ENCODE results near the gene INF2.

Gene INF2

DNA sequence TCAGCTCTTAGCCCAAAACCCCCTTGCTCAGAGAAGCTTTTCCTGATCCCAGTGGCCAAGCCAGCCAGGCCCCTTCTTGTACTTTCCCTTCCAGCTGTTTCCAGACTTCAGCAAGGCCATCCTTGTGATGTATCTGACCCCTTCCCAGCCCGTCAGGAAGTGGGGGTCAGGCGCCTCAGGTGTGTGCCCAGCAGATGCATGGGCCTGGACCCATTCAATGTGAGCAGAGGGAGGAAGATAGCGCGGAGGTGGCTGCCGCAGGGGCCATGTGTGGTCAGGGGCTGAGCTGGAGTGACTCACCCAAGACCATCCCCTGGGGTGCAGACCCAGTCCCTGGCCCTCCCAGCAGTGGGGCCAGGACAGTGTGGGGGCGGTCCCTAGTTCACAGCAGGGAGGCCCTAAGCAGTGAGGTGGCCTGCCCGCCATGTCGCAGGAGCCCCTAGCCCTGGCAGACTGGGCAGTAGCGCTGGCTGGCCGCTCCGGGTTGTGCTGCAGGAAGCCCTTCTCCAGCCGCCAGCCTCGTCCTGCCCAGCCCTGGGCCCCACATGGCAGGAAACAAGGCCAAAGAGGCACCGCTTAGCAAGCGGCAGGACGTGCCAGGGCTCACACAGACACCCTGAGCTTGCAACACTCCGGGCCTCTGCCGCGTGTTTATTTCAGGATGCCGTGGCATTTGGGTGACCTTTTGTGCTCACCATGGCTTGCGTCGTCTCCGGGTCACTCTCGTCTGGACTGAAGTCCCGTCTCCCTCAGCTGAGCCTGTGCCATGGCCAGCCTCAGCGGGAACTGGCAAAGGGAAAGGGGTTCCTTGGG lies 46.6 kb downstream of the INF2 start:
- H3K36me3 Mint-ChIP-seq: no peaks in the 10 kb centered on the region
- peaks cover 2 to 11% of the 10 kb centered on the region in 2 donors for H3K4me1 Mint-ChIP-seq
- ATAC-seq (replicated peaks) (no peak), DNase-seq (no peak)
- H3K27ac Mint-ChIP-seq: peak overlapping the region; percentile 42
- no peak overlapping the region for H3K4me3 Mint-ChIP-seq
- peaks cover 7 to 23% of the 10 kb centered on the region in 2 donors for H3K27me3 Mint-ChIP-seq
- H3K9me3 Mint-ChIP-seq: no peaks in the 10 kb centered on the region

DNA sequence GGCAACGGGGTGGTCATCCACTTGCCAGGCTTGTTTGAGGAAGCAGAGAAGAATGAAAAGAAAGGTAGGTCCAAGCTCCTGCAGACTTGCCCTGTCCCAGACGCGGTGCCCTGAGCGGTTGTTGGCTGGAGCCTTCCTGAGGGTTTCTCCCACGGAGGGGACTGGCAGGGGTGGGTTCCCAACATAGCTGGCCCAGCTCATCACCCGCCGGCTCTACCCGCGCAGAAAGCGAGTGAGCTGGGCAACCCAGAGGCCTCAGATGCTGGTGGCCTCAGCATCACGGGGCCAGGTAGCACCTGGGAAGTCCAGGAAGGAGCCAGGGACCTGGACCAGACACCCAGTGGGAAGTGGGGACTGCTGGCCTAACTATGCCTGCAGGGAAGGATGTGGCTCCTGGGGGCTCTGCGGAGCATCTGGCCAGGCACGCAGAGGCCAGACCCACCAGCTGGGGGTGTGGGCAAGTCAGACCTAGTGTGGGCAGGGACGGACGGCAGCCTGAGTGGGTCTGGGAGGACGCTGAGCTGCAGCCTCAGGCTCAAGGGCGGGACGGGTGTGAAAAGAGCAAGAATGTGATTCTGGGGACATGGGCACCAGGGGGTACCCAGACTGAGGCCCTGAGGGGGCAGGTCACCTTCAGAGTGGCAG lies 49.1 kb downstream of the INF2 start:
- Mint-ChIP-seq H3K4me3 (no peak overlapping the region), H3K9me3 (no peaks in the 10 kb centered on the region), H3K27me3 (peaks cover 7 to 23% of the 10 kb centered on the region in 2 donors), H3K27ac (no peak overlapping the region), H3K36me3 (no peaks in the 10 kb centered on the region), H3K4me1 (peaks cover 6 to 11% of the 10 kb centered on the region in 2 donors)
- DNase-seq (no peak), ATAC-seq (replicated peaks) (no peak)

DNA sequence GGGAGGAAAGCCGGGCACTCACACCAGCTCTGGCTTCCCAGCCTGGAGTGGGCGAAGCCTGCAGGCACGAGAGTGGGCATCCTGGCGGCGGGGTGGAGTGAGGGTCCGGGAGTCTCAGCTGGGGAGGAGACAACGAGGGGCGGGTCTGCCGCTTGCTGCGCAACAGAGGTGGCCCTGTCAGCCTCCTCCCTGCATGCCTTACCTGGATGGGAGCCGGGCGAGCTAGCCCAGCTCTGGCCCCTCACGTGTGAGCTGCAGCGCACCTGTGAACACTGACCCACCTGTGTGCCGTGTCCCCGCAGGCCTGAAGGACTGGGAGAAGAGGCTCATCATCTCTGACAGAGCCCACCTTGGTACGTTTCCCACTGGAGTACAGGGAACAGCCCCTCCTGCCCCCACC lies 49.6 kb downstream of the INF2 start:
- ATAC-seq (replicated peaks): no peak
- Mint-ChIP-seq H3K36me3 (no peaks in the 10 kb centered on the region), H3K4me1 (peaks cover 6 to 11% of the 10 kb centered on the region in 2 donors), H3K4me3 (no peak overlapping the region), H3K9me3 (no peaks in the 10 kb centered on the region), H3K27me3 (peaks cover 7 to 23% of the 10 kb centered on the region in 2 donors), H3K27ac (no peak overlapping the region)
- DNase-seq: no peak

DNA sequence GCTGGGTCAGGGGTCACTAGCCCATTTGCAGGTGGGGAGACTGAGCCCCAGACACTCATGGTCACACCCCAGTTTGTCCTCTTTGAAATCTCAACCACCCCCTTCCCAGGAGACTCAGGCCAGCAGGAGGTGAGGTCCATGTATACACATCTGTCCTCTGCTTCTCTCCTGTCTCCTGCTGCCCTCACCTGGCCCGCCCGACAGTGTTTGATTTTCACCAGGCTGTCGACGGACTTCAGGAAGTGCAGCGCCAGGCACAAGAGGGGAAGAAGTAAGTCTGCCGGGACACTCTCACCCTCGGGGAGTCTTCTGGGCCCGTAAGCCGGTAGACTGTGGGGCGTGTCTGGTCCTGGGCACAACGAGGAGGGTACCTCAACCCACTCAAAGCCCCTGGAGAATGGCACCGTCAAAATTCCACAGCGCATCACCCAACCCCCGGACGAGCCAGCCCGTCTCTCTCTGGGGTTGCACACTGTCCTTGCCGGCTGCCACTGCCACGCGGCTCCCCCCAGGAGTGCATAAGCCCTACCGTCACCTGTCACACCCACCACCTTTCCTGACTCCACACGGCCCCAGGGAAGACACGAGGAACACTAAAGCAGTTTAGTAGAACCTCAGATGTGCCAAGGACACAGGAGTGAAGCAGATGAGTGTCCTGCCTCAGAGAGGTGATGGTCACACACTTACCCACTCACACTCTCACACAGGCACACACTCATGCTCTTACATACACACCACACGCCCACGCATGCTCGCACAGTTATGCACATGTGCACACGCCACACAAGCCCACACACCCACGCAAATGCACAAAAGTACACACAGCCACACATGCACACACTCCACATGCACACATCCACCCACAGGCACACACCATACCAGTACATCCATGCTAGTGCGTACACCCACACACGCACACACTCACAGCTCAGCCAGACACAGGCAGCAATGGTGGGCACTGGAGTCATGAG lies 50.4 kb downstream of the INF2 start:
- Mint-ChIP-seq H3K27me3 (peaks cover 7 to 23% of the 10 kb centered on the region in 2 donors), H3K27ac (no peak overlapping the region), H3K4me1 (peaks cover 6 to 11% of the 10 kb centered on the region in 2 donors), H3K4me3 (no peak overlapping the region), H3K9me3 (no peaks in the 10 kb centered on the region), H3K36me3 (no peaks in the 10 kb centered on the region)
- ATAC-seq (replicated peaks) (no peak), DNase-seq (no peak)

DNA sequence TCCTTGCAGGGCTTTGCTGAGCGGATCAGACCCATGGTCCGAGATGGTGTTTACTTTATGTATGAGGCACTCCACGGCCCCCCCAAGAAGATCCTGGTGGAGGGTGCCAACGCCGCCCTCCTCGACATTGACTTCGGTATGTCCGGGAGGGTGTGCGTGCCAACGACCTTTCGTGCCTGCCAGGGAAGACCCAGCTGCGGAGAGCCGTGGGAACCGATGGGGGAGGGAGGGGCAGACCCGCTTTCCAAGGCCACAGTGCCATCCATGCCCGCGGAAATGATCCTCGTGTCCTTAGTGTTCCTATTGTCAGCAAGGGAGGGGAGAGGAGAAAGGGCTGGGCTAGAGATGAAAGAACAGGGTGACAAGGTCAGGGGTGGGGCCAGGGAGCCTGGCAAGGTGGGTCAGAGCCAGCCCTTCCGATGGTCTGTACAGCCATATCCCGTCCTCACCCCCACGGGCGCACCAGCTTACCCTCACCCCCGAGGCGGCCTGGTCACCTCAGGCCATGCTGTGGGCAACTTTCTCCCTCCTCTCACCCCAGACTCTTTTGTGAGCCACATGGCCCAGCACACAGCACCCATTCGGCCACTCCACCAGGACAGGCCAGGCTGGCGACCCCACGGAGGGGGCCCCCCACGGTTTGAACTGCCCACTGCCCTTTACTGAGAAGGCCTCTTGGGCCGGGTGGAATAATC lies 51.8 kb downstream of the INF2 start:
- ATAC-seq (replicated peaks) (no peak), DNase-seq (no peak)
- Mint-ChIP-seq H3K36me3 (no peaks in the 10 kb centered on the region), H3K27ac (no peak overlapping the region), H3K4me1 (peaks cover 9 to 10% of the 10 kb centered on the region in 2 donors), H3K27me3 (peaks cover 7 to 18% of the 10 kb centered on the region in 2 donors), H3K9me3 (no peaks in the 10 kb centered on the region), H3K4me3 (no peak overlapping the region)

DNA sequence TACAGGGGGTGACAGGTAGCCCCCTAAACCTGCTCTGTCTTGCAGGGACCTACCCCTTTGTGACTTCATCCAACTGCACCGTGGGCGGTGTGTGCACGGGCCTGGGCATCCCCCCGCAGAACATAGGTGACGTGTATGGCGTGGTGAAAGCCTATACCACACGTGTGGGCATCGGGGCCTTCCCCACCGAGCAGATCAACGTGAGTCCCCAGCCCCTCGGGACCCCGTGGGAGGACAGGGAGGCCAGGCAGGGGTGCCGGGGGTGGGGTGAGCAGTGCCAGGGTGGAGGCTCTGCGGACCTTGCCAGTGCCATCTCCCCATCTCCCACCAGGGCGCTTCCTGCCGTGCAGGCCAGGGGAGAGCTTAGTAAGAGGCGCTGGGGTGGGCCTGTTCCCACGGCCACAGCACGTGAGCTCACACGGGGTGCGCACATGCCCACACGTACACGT lies 52.4 kb downstream of the INF2 start:
- Mint-ChIP-seq H3K27ac (peak overlapping the region; percentile 59), H3K27me3 (peaks cover 7 to 18% of the 10 kb centered on the region in 2 donors), H3K4me3 (no peak overlapping the region), H3K36me3 (no peaks in the 10 kb centered on the region), H3K4me1 (peaks cover 7 to 9% of the 10 kb centered on the region in 2 donors), H3K9me3 (no peaks in the 10 kb centered on the region)
- ATAC-seq (replicated peaks): peak; percentile 54 to 73
- no peak for DNase-seq

DNA sequence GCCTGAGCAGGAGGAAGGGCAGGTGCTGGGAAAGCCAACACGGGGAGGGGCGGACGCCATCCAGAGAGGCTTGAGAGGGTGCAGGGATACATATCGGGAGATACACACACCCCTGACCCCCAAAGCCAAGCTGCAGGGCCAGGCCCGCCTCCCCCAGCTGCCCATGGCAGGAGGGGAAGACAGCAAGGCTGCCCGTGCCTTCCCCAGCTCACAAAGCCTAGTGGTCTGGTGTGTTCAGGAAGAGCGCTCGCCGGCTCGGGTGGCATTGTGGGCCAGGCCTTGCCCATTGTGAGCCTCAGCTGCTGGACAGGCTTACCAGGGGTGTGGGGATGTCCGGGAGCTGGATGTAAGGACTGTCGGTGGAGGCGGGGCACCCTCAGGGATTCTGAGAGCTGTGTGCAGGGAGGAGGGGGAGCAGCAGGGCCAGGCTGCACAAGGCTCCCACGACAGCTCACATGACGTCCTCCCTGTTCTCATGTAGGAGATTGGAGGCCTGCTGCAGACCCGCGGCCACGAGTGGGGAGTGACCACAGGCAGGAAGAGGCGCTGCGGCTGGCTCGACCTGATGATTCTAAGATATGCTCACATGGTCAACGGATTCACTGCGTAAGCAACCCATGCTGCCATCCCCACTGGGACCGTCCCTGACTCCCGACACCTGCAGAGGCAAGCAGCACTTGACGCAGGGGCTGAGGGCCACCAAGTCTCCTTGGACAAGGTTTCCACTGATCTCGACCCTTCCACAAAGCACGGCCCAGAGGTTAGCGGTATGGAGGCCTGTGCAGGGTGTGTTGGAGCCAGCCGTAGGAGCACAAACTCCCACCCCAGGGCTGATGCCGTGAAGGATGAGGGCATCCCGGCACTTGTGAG lies 53.4 kb downstream of the INF2 start:
- ATAC-seq (replicated peaks): no peak
- no peaks in the 10 kb centered on the region for H3K36me3 Mint-ChIP-seq
- no peak for DNase-seq
- no peak overlapping the region for H3K4me3 Mint-ChIP-seq
- no peaks in the 10 kb centered on the region for H3K9me3 Mint-ChIP-seq
- H3K4me1 Mint-ChIP-seq: peaks cover 7 to 9% of the 10 kb centered on the region in 2 donors
- H3K27ac Mint-ChIP-seq: peak overlapping the region; percentile 14
- H3K27me3 Mint-ChIP-seq: peaks cover 4 to 12% of the 10 kb centered on the region in 2 donors

DNA sequence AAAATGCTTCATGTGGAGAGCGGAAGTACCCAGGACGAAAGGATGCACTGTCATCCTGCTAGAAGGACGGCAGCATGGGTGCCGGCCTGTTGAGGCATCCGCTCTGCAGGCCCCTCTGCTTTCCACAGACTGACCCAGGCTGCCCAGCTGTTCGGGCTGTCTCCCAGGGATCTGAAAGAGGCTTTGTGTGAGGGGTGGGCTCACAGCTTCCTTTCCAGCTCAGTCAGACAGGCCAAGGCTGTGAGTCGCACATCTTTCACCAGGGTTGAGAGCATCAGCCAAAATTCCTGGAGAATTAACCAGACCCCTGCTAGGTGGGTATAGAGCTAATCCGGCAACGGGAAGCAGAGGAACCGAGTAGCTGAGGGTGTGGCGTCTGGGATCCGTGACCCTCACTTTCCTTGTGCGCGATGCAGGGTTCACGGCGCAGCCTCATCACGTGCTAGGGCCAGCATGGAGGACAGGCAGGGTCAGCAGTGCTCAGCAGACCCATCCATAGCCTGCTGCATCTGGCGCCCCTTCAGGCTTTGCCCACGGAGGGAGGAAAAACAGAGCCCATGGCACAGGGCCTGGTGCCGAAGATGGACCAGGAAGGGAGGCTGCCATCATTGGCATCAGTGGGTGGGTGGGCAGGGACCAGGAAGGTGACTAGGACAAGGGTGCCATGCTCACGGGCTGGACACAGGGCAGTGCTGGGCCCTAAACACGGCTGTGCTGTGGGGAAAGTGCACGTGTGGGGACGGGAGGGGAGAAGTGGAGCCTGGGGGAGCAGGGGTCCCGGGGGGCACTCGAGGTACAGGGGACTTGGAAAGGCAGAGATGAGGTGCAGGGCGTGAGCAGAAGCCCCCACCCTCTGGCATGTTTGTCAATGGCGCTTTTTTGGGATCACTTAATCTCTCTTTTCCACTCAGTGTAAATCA lies 54.3 kb downstream of the INF2 start:
- no peak overlapping the region for H3K4me3 Mint-ChIP-seq
- DNase-seq: no peak
- ATAC-seq (replicated peaks): no peak

DNA sequence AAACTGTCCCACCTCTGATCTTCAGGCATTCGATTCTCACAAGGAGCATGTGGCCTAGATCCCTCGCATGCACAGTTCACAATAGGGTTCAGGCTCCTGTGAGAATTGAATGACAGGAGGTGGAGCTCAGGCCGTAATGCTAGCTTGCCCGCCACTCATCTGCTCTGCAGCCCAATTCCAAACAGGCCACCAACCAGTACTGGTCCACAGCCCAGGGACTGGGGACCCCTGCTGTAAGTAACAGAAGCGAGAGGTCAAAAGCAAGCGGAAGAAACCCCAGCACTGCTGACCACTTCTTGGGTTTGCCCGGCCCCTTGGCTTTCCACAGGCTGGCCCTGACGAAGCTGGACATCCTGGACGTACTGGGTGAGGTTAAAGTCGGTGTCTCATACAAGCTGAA lies 55.1 kb downstream of the INF2 start:
- H3K36me3 Mint-ChIP-seq: no peaks in the 10 kb centered on the region
- no peak overlapping the region for H3K27ac Mint-ChIP-seq
- peaks cover 9 to 15% of the 10 kb centered on the region in 2 donors for H3K4me1 Mint-ChIP-seq
- no peak for DNase-seq
- peaks cover 4 to 7% of the 10 kb centered on the region in 2 donors for H3K27me3 Mint-ChIP-seq
- no peaks in the 10 kb centered on the region for H3K9me3 Mint-ChIP-seq
- H3K4me3 Mint-ChIP-seq: no peak overlapping the region
- ATAC-seq (replicated peaks): no peak

More for the DNA sequence above, 54.3 kb downstream of the INF2 start:
- H3K9me3 Mint-ChIP-seq: no peaks in the 10 kb centered on the region
- H3K36me3 Mint-ChIP-seq: no peaks in the 10 kb centered on the region
- no peak overlapping the region for H3K27ac Mint-ChIP-seq
- H3K27me3 Mint-ChIP-seq: peaks cover 4 to 8% of the 10 kb centered on the region in 2 donors
- H3K4me1 Mint-ChIP-seq: peaks cover 7 to 9% of the 10 kb centered on the region in 2 donors

DNA sequence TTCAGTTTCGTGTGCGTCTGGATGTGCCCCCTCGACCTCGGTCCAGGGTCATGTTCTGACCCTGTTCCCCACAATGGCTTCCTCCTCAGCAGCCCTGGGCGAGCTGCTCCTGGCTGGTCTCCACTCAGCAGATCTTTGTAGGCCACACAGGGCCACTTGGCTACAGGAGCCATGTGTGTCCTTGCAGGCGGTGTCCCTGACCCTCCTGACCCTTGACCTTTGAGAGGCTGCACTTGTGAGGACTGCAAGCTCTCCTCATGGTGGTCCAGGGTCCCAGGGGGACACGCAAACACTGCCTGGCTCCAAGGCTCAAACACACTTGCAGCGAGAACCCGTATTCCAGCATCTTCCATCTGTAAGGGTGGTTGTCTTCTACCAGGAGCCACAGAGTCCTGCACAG lies 56.0 kb downstream of the INF2 start:
- no peak for DNase-seq
- Mint-ChIP-seq H3K4me1 (peaks cover 7 to 9% of the 10 kb centered on the region in 2 donors), H3K27me3 (peaks cover 0 to 1% of the 10 kb centered on the region in 2 donors), H3K4me3 (no peak overlapping the region), H3K9me3 (no peaks in the 10 kb centered on the region), H3K36me3 (no peaks in the 10 kb centered on the region), H3K27ac (no peak overlapping the region)
- ATAC-seq (replicated peaks): no peak

DNA sequence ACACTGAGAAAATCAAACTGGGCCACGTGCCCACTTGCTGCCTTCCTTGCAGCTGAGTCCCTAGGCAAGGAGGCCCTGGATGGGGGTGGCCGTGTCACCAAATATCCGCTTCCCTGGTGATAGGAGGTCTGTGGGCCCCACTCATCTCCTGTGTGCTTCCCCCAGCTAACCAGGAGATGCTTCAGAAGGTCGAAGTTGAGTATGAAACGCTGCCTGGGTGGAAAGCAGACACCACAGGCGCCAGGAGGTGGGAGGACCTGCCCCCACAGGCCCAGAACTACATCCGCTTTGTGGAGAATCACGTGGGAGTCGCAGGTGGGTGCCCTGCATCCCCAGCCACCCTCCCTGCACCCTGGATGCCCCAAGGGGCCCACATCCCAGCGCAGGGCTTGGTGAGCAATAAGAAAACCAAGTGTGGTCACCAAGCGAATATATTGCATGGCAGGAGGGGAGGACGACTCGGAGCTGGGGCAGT lies 56.7 kb downstream of the INF2 start:
- Mint-ChIP-seq H3K36me3 (no peaks in the 10 kb centered on the region), H3K9me3 (no peaks in the 10 kb centered on the region), H3K27me3 (no peaks in the 10 kb centered on the region), H3K4me1 (peaks cover 7 to 8% of the 10 kb centered on the region in 2 donors), H3K4me3 (no peak overlapping the region), H3K27ac (no peak overlapping the region)
- DNase-seq: no peak
- peak; percentile 34 to 46 for ATAC-seq (replicated peaks)

DNA sequence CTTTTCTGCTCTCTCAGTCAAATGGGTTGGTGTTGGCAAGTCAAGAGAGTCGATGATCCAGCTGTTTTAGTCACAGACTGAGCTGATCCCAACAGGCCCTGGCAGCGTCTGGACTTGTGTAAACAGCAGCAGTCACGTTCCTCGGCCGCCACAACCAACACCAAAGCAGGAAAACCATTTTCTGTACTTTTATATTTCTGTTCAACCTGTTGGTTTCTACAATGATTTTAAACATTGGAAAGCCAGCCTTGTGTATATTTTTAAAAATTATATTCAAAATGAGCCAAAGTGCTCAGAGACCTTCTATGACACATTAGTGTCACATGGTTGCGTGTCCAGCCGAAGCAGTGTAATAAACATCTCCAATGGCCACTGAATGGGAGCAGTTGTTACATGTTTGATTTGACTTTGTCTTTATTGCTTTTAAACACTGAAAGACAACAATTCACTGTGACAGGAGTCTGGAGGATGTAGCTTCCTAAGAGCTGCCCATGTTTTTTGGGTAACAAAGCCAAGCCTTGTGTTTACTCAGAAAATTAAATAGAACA lies 57.6 kb downstream of the INF2 start:
- H3K4me1 Mint-ChIP-seq: peaks cover 2 to 8% of the 10 kb centered on the region in 2 donors
- H3K4me3 Mint-ChIP-seq: no peak overlapping the region
- no peak overlapping the region for H3K27ac Mint-ChIP-seq
- H3K36me3 Mint-ChIP-seq: no peaks in the 10 kb centered on the region
- ATAC-seq (replicated peaks): no peak
- no peaks in the 10 kb centered on the region for H3K27me3 Mint-ChIP-seq
- no peaks in the 10 kb centered on the region for H3K9me3 Mint-ChIP-seq
- DNase-seq: no peak

All from stimulated activated naive B cell treated with anti-CD40 and anti-IgM and Interleukin-4, amounts not matched to agents 10 μg/mL and 1 μg/mL and 100 μg/mL, for 72 hours (primary cell).